ENCODE results near the gene CFAP20.

Gene CFAP20

DNA sequence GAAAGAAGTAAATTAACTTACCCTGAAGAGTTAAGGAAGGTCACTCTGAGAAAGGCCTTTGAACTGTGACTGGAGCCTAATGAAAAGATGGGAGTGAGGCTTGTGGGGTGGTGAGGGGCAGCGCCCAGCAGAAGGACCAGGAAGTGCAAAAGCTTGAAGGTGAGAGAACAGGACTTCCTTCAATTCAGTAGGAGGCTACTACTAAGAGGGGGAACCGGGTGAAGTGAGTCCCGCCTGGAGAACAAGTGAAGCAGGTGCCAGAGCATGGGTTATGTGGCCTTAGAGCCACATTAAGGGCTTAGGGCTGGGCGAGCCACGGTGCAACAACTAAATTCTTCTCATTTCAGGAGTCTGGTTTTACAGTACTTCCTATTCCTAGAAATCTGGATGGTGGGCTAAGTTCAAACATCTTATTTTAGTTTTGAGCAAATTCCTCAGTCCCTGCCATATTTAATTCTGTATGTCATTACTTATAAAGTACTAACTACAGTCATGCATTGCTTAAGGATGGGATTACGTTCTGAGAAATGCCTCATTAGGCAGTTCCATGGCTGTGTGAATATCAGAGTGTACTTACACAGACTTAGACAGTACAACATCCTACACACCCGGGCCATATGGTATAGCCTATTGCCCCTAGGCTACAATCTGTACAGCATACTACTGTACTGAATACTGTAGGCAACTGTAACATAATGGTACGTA is 5.1 kb downstream of the CFAP20 start:
- DNase-seq = no peak

GRCh38 chr16:58121132-58121531 is 8.0 kb downstream of the CFAP20 start:
- no peak for DNase-seq

DNA sequence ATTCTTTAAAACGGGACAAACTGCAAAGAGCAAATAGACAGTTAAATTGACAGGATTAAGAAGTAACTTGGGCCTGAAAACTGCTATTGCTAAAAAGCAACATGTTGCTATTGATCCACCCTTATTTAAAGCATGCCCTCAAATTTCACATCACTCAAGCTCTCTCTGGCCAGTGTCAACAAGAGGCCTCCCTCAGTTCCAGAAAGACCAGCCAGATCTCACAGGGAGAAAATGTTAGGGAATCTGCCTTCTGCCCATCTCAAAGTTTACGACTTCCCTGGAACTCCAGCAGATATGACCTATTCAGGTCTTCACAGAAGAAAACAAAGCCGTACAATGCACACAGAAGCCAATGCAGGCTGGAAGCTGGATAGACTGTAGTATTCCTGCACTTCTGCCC is 8.9 kb downstream of the CFAP20 start:
- no peak for DNase-seq

DNA sequence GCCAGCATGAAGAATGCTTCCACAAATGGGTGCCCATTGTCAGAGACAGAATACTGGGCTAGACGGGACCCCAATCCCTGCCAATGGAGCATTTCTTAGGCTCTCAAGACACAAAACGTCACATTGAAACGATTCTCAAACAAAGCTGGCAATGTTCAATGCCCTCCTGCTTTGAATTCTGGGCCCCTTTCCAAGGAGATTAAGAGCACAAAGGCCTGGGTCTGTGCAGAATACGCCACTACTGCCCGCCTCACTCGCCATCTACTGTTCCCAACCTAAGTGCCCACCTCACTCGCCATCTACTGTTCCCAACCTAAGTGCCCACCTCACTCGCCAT is 9.7 kb downstream of the CFAP20 start:
- DNase-seq = no peak

- no peak for DNase-seq
These were observed 10.2 kb downstream of the CFAP20 start for GRCh38 chr16:58118801-58119508.

- DNase-seq = no peak
These were observed 12.7 kb downstream of the CFAP20 start for GRCh38 chr16:58116529-58116928.

DNA sequence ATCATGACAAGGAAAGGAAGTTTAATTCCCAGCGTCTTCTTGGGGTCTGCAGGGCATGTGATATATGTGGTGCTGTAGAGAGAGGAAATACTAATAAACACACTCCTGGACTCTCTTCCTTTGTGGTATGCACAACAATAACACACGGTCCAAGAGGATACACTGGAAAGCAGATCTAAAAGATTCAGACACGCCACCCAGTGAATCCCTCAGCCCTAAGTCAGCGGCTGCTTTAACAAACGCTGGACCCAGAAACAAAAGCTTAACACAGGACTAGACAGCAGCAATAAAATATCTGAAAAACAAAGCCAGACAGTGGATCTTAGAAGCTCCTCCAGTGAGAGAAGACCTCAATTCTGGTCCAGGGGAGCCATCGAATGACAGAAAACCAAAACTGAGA is 13.1 kb downstream of the CFAP20 start:
- DNase-seq = no peak

DNA sequence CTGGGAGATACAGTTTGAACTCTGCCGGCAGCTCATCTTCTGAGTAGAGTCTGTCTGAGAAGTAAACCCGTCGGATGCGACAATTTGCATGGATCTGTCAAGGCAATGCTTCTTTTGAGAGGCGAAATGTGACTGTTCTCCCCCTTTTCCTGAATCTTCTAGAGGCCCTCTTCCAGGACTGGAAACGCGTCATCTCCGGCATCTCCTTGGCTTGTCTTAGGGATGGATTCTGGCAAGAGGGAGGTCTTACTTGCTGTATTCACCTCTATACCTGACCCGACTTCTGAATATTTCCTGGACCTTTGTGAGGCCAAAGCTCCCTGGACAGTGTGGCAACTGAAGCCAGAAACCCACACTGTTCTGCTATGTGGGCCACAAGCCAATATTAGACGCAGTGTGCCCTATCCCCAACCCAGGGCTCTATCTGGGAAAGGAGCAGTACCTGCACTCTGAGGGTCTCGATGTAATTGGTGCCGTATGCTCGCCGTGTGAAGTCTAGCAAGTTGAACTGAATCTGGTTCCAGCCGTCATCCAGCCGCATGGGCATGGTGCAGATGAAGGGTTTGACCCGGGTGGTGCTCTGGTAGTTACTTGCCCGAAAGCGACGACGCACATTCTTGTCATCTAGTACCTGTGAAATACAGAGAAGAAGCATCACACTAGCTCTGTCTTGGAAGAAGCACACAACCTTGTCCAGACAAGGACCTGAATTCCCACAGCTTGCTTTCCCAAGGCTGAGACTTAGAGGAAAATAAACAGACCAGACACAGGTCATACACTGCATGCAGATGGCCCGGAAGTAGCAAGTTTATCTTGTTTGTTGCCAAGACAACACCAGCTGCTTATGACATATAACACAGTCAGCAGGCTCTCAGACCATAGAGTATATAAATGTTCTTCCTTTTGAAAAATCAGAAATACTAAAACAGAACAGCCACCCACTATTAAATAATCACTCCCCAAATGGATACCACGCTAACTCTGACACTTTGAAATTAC is 14.1 kb downstream of the CFAP20 start:
- DNase-seq = no peak

DNA sequence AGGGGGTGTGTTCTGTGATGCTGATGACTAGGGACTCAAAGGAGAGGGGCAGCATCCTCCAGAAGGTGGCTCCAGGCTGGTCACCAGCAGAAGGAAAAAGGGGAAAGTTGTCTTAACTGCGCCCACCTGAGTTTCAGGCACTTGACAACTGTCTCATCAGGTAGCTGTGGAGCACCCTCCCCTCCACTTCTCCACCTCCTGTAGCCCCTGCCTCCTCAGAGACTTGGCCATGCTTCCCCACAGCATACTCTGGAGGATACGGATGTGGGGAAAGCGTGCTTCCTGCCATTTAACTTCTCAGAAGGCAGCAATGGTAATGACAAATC is 17.9 kb downstream of the CFAP20 start:
- DNase-seq = no peak

GRCh38 chr16:58110571-58111301 is 18.4 kb downstream of the CFAP20 start:
- no peak for DNase-seq

DNA sequence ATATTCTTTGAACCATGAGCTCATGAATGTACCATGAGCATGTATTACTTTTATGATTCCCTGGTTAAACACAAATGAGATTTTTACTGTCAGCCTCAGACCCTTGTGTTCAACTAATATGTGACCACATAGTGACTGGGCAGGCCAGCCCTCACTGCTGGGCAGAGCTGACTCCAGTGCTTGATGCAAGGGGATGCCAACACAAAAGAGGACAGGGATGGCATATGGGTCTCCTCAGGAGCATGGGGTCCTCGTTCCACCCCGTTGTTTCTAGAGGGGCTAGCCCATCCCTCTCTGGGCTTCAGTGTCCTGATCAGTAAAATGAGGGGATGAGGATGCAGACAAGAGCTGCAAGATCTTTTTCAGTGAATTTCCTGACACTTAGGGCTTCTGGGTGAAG is 19.3 kb downstream of the CFAP20 start:
- no peak for DNase-seq

DNA sequence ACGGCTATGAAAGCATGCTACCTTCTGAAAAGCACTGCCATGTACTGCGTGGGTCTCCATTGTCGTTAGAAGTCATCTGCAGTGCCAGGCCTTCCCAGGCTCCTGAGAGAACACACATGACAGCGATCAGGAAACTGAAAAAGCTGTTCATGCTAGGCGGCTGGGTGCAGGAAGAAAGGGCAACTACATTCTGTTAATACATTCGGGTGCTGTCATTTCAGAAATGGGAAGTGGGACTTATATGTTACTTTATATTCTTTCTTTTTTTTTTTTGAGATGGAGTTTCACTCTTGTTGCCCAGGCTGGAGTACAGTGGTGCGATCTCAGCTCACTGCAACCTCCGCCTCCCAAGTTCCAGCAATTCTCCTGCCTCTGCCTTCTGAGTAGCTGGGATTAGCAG is 19.9 kb downstream of the CFAP20 start:
- DNase-seq = no peak

DNA sequence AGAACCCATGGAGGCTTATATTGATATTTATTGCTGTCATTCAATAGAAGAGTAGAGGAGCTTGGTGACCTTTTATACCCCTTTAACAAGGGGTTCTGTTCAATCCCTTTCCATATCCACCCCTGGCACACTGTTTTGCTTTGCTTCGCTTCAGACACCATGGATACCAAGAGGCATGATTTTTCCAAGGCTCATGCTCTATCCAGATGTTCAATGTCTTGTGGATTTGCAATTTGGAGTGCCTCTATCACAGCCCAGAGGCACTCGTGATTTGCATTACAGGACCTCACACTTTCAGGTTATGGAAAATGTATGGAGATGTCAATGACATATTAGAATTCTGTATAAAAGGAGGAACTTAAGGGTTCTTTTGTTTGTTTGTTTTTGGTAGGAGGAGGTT is 21.5 kb downstream of the CFAP20 start:
- no peak for DNase-seq

- DNase-seq = no peak
These were observed 22.0 kb downstream of the CFAP20 start for GRCh38 chr16:58107228-58107627.

GRCh38 chr16:58105631-58106030 is 23.6 kb downstream of the CFAP20 start:
- no peak for DNase-seq

DNA sequence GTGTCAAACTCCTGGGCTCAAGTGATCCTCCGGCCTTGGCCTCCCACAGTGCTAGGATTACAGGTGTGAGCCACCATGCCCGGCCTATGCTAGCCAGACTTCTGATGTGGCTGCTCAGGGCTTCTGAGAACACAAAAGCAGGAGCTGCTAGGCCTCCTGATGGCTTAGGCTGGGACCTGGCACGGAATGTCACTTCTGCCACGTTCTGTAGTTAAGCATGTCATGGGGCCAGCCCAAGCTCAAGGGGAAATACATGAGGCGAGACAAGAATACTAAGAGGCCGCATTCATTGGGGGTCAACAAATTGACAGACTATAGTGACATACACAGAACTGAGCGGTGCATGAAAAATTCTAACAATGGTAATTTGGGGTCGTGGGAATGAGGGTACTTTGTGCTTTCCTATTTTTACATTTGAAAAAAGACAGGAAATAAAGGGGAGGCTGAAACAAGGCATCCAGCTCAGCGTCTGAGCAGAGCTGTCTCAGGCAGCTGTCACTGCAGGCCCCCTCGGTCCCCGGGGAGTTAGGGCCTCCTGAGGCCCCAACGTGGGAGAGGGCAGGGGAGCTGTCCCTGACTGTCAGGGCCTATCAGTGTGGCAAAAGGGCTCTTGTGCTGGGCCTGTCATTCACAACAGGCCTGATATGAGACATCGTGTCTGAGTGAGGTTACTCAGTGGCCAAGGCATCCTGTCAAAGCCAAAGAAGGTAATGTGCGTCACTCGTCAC is 26.4 kb downstream of the CFAP20 start:
- no peak for DNase-seq

- no peak for DNase-seq
These were observed 29.3 kb downstream of the CFAP20 start for GRCh38 chr16:58099956-58100300.

GRCh38 chr16:58099097-58099955 is 29.9 kb downstream of the CFAP20 start:
- no peak for DNase-seq

- no peak for DNase-seq
These were observed 30.7 kb downstream of the CFAP20 start for GRCh38 chr16:58098207-58099096.

DNA sequence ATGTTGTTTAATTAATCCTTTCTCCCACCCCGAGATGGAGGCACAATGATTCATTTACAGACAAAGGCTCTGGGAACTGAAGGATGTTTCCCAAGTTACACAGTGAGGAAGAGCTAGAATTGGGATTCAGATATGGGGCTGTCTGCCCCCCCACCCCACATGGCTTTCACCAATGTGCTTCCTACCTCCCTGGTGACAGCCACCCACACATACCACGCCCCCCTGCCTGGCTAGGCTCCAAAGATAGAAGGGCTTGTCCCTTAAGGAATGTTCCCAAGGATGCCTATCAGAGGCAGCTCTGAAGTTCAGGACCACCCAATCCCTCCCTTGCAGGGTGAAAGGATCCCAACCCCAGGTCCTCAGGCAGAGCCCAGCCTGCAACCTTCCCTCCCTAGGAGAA is 32.9 kb downstream of the CFAP20 start:
- DNase-seq = no peak

All from NCI-H510A (cell line).